OCI-LY1 (cell line): ENCODE results near the gene FAM72A.
"Not testable (repeated sequence)": the region's sequence is repeated elsewhere in the genome, so short reads cannot be mapped to it uniquely, and the experiment has no call there.

ENCODE experiments used
- CTCF ChIP-seq: fragments of 200-600 bp; sonication (generic), shearing (Covaris generic); IDR thresholded peaks from 2 replicates; pipeline ENCODE4 v1.5.1; 2017; ENCODE audit warnings: mild to moderate bottlenecking, antibody characterized with exemption, low read length, moderate library complexity, mixed read lengths
- EZH2 ChIP-seq: fragments of 200-600 bp; sonication (generic), shearing (Covaris generic); IDR thresholded peaks from 2 replicates; pipeline ENCODE4 v1.8.0; 2017; ENCODE audit warnings: borderline replicate concordance, mixed run types, mild to moderate bottlenecking, antibody characterized with exemption, low read length, moderate library complexity, mixed read lengths

DNA sequence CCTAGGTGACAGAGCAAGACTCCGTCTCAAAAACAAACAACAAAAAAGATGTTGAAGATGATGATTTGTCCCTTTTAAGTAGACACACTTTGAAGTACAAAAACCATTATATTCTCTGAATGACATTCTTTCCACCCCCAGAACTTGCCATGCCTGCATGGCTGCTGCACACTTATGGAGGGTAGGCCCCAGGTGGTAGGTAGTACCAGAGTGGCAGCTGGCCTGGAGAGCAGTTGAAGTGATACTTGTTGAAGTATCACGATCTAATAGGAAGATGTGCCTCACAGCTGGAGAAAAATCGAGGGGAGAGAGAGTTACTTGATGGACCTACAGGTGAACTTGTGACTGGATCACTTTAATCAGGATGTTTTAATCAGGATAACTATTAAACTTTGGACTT, 15.6 kb upstream of the FAM72A start:
- TF ChIP-seq CTCF, EZH2: not testable (repeated sequence)
